ENCODE measurements around the gene OPRD1.

Gene OPRD1

DNA sequence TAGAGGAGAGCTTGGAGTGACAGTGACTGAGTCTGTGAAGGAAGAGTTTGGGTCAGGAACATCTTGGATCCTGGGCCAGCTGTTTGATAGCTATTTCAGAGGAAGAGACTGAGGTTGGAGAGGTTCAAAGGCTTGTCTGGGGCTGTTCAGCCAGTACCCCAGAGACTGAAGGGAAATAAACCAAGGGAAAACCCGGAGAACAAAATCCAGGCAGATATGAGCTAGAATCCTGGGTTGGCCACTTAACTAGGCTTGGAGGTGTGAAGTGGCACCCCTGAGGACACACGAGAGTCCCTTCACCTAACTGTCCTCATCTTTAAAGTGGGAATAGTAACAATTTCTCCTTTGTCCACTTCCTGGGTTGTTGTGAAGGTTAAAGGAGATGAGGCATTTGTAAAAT, 79.3 kb downstream of the OPRD1 start:
- TF ChIP-seq TAF1 (IDR thresholded peaks at IDR 0.05; ENCODE audit: borderline replicate concordance, low read depth, low read length): no peak
- no peak for TF ChIP-seq POLR2AphosphoS5 (IDR thresholded peaks at IDR 0.05; ENCODE audit: low read depth, low read length)
- no peak for TF ChIP-seq POLR2A (IDR thresholded peaks at IDR 0.05; ENCODE audit: low read depth, low read length)
- DNase-seq (ENCODE audit: insufficient read length) (no peak), FAIRE-seq (no peak)

DNA sequence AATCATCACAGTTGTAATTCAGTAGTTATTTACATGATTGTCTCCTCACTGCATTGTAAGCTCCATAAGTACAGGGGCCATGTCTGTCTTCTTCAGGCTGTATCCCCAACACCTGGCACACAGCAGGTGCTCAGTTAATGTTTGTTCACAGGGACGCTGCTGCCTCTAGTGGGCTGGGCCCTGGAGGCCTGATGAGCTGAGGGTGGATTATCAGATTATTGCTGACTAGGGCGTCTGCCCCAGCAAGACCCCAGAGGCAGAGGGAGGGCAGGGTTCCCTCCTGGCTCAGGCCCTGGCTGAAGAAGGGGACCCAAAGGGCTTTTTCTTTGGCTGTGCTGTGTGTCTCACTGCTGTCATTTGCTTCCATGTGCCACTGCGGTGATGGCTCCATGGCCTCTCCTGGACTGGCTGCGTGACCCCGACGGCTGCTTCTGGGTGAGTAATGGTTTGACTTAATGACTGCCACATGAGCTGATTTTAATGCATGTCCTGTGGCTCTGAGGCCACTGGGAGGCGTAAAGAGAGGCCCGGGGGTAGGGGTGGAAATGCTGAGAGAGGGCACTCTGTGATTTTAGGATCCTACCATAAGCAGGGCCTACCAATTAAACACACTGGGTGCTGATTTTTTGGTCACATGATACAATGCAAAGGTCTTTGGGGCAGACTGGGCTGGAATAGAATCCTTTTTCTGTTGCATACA, 81.6 kb downstream of the OPRD1 start:
- FAIRE-seq (no peak), DNase-seq (ENCODE audit: insufficient read length) (no peak)
- TF ChIP-seq POLR2A (IDR thresholded peaks at IDR 0.05; ENCODE audit: low read depth, low read length) (no peak), TAF1 (IDR thresholded peaks at IDR 0.05; ENCODE audit: borderline replicate concordance, low read depth, low read length) (no peak), POLR2AphosphoS5 (IDR thresholded peaks at IDR 0.05; ENCODE audit: low read depth, low read length) (no peak)

DNA sequence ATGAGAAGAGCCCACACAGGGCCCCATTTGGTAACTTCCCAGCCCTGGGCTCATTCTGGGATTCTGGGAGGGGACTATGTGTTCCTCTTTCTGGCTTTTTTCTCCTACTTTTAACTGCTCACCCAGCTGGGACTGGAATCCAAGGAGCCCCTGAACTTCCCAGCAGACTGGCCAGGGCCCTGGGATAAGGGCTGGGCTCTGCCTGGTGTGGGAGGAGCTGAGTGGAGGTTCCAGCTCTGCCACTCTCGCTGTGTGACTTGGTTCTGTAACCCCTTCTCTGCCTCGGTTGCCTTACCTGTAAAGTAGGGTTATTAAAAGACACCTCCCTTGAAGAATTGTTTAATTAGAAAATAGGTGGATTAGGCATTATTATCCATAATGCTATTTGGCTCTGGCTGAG, 82.8 kb downstream of the OPRD1 start:
- FAIRE-seq (no peak), DNase-seq (ENCODE audit: insufficient read length) (no peak)
- TF ChIP-seq TAF1 (IDR thresholded peaks at IDR 0.05; ENCODE audit: borderline replicate concordance, low read depth, low read length): no peak
- no peak for TF ChIP-seq POLR2AphosphoS5 (IDR thresholded peaks at IDR 0.05; ENCODE audit: low read depth, low read length)
- no peak for TF ChIP-seq POLR2A (IDR thresholded peaks at IDR 0.05; ENCODE audit: low read depth, low read length)

DNA sequence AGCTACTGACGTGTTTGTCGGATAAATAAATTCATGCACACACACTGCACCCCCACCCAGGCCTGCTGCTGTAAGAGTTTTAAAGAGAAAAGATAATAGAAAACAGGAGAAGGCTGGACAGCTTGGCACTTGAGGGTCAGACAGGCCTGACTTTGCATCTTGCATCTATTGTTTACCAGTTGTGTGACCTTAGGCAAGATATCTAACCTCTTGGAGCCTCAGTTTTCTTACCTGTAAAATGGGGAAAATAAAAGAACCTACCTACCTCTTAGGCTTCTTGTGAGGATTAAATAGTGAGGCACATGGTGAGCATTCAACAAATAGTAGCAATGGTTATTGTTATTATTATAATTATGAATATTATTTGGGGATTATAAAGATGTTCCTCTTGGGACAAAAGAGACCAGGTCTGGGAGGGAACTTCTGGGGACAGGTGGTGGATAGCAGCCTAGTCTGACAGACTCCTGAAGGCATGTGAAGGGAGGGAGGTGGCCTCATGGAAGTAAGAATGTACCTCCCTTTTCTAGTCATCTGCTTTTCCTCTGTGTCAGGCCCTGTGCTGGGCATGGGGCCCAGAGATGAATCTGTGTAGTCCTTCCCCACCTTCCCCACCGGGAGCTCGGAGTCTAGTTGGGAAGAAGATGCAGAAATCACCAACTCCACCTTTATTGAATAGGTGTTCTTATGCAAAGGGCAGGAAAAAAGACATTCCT, 84.1 kb downstream of the OPRD1 start:
- FAIRE-seq (no peak), DNase-seq (ENCODE audit: insufficient read length) (no peak)
- TF ChIP-seq POLR2A (IDR thresholded peaks at IDR 0.05; ENCODE audit: low read depth, low read length) (no peak), POLR2AphosphoS5 (IDR thresholded peaks at IDR 0.05; ENCODE audit: low read depth, low read length) (no peak), TAF1 (IDR thresholded peaks at IDR 0.05; ENCODE audit: borderline replicate concordance, low read depth, low read length) (no peak)

DNA sequence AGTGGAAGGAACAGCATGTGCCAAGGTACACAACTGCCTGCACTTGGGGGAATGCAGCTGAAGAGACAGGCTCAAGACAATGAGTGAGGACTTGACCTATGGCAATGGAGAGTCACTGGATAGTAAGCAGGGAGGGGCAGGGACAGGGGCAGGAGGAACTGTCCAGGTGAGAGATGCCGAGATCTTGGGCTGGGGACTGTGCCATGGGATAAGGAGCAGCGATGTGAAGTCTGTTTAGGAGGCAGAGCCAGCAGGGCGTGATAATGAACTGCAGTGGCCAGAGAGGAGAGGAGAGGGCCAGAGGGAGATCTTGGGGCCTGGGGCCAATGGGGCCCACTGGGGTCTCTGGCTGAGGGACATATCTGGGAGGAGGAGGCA, 84.6 kb downstream of the OPRD1 start:
- DNase-seq (ENCODE audit: insufficient read length) (no peak), FAIRE-seq (no peak)
- TF ChIP-seq POLR2AphosphoS5 (IDR thresholded peaks at IDR 0.05; ENCODE audit: low read depth, low read length) (no peak), TAF1 (IDR thresholded peaks at IDR 0.05; ENCODE audit: borderline replicate concordance, low read depth, low read length) (no peak), POLR2A (IDR thresholded peaks at IDR 0.05; ENCODE audit: low read depth, low read length) (no peak)

DNA sequence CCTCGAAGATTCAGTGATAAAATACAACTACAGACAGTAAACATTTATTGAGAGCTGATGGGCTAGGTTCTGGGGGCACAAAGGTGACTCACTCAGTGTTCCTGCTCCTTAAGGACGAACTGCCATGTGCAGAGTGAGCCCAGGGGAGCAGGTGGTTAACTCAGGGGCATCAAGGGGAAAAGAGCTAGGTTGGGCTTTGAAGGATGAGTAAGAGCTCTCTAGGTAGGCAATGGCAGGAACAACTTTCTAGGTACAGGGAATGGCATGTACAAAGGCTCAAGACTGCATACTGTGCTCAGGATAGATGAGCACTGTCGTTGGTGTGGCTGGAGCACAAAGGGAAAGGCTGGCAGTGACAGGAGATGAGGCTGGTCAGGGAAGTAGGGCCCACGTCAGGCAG, 85.8 kb downstream of the OPRD1 start:
- DNase-seq (ENCODE audit: insufficient read length) (no peak), FAIRE-seq (no peak)
- TF ChIP-seq TAF1 (IDR thresholded peaks at IDR 0.05; ENCODE audit: borderline replicate concordance, low read depth, low read length): no peak
- TF ChIP-seq POLR2A (IDR thresholded peaks at IDR 0.05; ENCODE audit: low read depth, low read length): no peak
- no peak for TF ChIP-seq POLR2AphosphoS5 (IDR thresholded peaks at IDR 0.05; ENCODE audit: low read depth, low read length)

DNA sequence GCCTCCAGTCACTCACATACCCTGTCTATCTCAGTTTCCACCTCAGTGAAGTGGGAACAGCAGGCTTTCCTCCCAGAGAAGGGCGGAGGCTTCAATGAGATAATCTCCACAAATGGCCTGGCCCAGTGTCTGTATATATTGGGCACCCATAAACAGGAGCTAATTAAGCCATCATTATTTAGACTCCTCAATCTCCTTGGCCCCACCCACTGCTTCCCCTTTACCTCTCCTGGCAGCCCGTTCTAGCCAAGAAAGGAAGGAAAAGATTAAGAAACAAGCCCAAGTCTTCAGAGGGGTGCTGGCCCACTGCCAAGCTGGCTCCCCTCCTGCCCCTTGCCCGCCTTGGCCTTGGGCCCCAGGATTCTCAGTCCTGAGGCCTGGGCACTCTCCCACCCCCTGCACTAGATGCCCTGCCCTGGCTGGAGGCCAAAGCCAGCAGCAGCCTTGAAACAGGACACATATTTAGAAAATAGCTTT, 86.5 kb downstream of the OPRD1 start:
- FAIRE-seq (no peak), DNase-seq (ENCODE audit: insufficient read length) (no peak)
- no peak for TF ChIP-seq POLR2AphosphoS5 (IDR thresholded peaks at IDR 0.05; ENCODE audit: low read depth, low read length)
- no peak for TF ChIP-seq TAF1 (IDR thresholded peaks at IDR 0.05; ENCODE audit: borderline replicate concordance, low read depth, low read length)
- no peak for TF ChIP-seq POLR2A (IDR thresholded peaks at IDR 0.05; ENCODE audit: low read depth, low read length)

DNA sequence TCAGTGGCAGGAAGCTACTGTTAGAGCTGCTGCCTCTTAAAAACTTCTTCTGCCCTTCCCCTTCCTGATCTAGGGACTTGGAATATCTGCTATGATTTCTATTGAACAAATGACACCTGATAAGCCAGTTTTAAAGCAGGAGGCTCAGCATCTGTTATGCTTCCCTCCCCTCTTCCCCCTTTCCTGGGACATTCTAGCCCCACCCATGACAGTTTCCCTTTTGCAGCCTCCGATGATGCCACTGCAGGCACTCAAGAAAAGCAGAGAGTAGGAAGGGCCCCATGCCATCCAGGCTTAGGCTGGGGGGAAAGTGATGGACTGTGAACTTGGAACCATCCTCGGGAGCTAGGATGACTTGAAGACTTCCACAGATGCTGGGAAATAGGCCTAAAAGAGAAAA, 87.3 kb downstream of the OPRD1 start:
- TF ChIP-seq TAF1 (IDR thresholded peaks at IDR 0.05; ENCODE audit: borderline replicate concordance, low read depth, low read length) (no peak), POLR2A (IDR thresholded peaks at IDR 0.05; ENCODE audit: low read depth, low read length) (no peak), POLR2AphosphoS5 (IDR thresholded peaks at IDR 0.05; ENCODE audit: low read depth, low read length) (no peak)
- no peak for DNase-seq (ENCODE audit: insufficient read length)
- no peak for FAIRE-seq

DNA sequence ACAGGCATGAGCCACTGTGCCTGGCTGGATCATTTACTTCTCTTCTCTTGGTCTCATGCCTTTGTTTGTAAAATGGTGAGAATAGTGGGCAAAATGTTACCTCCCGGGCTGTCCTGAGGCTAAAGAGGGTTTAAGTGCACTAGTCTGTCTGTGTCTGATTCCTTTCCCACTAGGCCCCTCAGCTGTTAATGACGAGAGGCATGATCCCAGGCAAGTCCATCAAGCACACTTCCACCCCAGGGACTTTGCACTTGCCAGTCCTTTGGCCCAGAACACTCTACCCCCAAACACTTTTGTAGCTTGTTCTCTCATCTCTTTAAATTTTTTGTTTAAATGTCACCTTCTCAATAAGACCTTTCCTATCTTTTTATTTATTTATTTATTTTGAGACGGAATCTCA, 88.6 kb downstream of the OPRD1 start:
- DNase-seq (ENCODE audit: insufficient read length): no peak
- FAIRE-seq: no peak
- TF ChIP-seq POLR2AphosphoS5 (IDR thresholded peaks at IDR 0.05; ENCODE audit: low read depth, low read length) (no peak), TAF1 (IDR thresholded peaks at IDR 0.05; ENCODE audit: borderline replicate concordance, low read depth, low read length) (no peak), POLR2A (IDR thresholded peaks at IDR 0.05; ENCODE audit: low read depth, low read length) (no peak)

DNA sequence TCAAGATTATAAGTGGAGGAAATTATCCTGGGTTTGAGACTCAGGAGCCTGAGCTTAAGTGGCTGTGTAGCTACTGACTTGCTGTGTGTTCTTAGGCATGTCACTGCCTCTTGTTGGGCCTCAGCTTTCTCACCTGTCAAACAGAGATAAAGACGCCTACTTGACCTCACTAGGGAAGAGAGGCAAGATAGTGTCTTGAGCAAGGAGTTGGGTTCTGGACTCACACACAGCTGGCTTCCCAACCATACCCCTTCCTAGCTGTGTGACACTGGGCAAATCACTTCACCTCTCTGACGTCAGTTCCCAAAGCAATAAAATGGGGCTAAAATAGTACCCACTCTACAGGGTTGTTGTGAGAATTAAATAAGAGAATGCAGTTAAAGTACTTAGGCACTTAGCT, 90.8 kb downstream of the OPRD1 start:
- TF ChIP-seq POLR2AphosphoS5 (IDR thresholded peaks at IDR 0.05; ENCODE audit: low read depth, low read length) (no peak), POLR2A (IDR thresholded peaks at IDR 0.05; ENCODE audit: low read depth, low read length) (no peak), TAF1 (IDR thresholded peaks at IDR 0.05; ENCODE audit: borderline replicate concordance, low read depth, low read length) (no peak)
- DNase-seq (ENCODE audit: insufficient read length) (no peak), FAIRE-seq (no peak)

DNA sequence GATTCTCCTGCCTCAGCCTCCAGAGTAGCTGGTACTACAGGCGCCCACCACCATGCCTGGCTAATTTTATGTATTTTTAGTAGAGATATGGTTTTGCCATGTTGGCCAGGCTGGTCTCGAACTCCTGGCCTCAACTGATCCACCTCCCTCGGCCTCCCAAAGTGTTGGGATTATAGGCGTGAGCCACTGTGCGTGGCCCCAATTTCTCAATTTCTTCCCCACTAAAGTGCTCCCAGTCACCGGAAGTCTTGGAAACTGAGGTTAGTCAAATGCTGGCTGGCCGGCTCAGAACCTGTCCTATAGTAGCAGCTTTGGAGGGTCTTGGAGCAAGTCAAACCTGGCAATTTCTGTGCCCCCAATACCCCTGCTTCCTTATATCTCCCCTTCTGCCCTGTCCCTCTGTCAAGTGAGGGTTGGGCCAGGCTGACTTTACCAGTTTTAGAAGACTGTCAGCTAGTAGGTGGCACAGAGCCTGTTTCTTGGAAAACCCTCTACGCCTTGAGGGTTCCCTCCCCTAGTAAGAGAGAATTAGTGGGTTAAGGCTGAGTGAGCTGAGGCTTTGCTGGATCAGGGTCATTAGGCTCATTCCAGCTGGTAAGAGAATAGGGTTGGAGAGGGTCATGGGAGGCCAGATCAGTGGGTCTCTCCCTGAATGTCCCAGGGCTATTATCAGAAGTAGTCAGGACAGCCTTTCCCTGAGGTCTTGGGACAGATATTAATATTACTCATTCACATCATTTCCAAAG, 94.1 kb downstream of the OPRD1 start:
- no peak for FAIRE-seq
- TF ChIP-seq TAF1 (IDR thresholded peaks at IDR 0.05; ENCODE audit: borderline replicate concordance, low read depth, low read length) (no peak), POLR2AphosphoS5 (IDR thresholded peaks at IDR 0.05; ENCODE audit: low read depth, low read length) (no peak), POLR2A (IDR thresholded peaks at IDR 0.05; ENCODE audit: low read depth, low read length) (no peak)
- no peak for DNase-seq (ENCODE audit: insufficient read length)
